Endodermal cell (in vitro differentiated cells): ENCODE results near the gene ADRM1. TPM values are rescaled to one million over a fixed set of nuclear protein-coding genes. Genes with fewer than 3 reads are reported as not detected.

ENCODE experiments used
- DNase-seq: peaks from one replicate; pipeline ENCODE4 v3.0.0-alpha.2; 2017
- H3K27ac ChIP-seq: 2 replicates; pipeline ENCODE4 v1.5.1; 2013; ENCODE audit warnings: mild to moderate bottlenecking, low read depth, low read length, moderate library complexity
- H3K27me3 ChIP-seq: 2 replicates; pipeline ENCODE4 v1.6.1; 2013; ENCODE audit warnings: mild to moderate bottlenecking, low read length, moderate library complexity; ENCODE audit not compliant: insufficient read depth, control insufficient read depth, poor library complexity, severe bottlenecking
- H3K36me3 ChIP-seq: 2 replicates; pipeline ENCODE4 v1.7.0; 2013; ENCODE audit warnings: mild to moderate bottlenecking, low read length, moderate library complexity; ENCODE audit not compliant: control insufficient read depth, insufficient read depth
- H3K4me1 ChIP-seq: one replicate; pipeline ENCODE4 v1.7.0; 2013; ENCODE audit warnings: low read length; ENCODE audit not compliant: control insufficient read depth, insufficient read depth
- H3K4me3 ChIP-seq: 2 replicates; pipeline ENCODE4 v1.5.1; 2013; ENCODE audit warnings: mild to moderate bottlenecking, low read length, moderate library complexity
- H3K9ac ChIP-seq: 2 replicates; pipeline ENCODE4 v1.6.1; 2013; ENCODE audit warnings: mild to moderate bottlenecking, low read length, moderate library complexity; ENCODE audit not compliant: poor library complexity, severe bottlenecking; ENCODE audit errors: extremely low read depth
- H3K9me3 ChIP-seq: 2 replicates; pipeline ENCODE4 v1.6.1; 2013; ENCODE audit warnings: mild to moderate bottlenecking, low read length, moderate library complexity; ENCODE audit not compliant: control insufficient read depth
- H3K27ac Mint-ChIP-seq: 2 replicates; pipeline ENCODE4 v1.8.0; 2020; ENCODE audit warnings: mixed read lengths
- H3K27me3 Mint-ChIP-seq: 2 replicates; pipeline ENCODE4 v1.8.0; 2021; ENCODE audit warnings: mild to moderate bottlenecking, mixed read lengths; ENCODE audit not compliant: insufficient read depth
- H3K36me3 Mint-ChIP-seq: 2 replicates; pipeline ENCODE4 v1.8.0; 2020; ENCODE audit warnings: low read depth, mixed read lengths
- H3K4me1 Mint-ChIP-seq: 2 replicates; pipeline ENCODE4 v1.8.0; 2020; ENCODE audit warnings: mixed read lengths
- H3K4me3 Mint-ChIP-seq: 2 replicates; pipeline ENCODE4 v1.8.0; 2020; ENCODE audit warnings: mild to moderate bottlenecking, moderate library complexity, mixed read lengths
- H3K9me3 Mint-ChIP-seq: 2 replicates; pipeline ENCODE4 v1.8.0; 2020; ENCODE audit warnings: mild to moderate bottlenecking, mixed read lengths
- CTCF ChIP-seq: fragments of 200-600 bp; sonication (generic); conservative IDR thresholded peaks from 2 replicates; pipeline ENCODE4 v1.5.0; 2021; ENCODE audit warnings: antibody characterized with exemption, mild to moderate bottlenecking
- WGBS, 2 experiments: methylation state at CpG; one replicate each; pipeline versions ENCODE4 v1.1.5 to v1.1.7; 2013; ENCODE audit warnings: missing lambda C conversion rate in 2 of 2, mixed read lengths in 1 of 2; ENCODE audit not compliant: insufficient coverage in 1 of 2, insufficient read length in 1 of 2; 5-methylcytosine and 5-hydroxymethylcytosine counted together
- total RNA-seq, 2 donors: library from RNA; stranded (reverse); fragmentation: NEBNext Ultra II Directional in 1 of 2; extraction: Animal tissue kit (Norgen Biotek cat#: 25700) in 1 of 2; gene quantifications; 2 replicates in 1 of 2; 3 replicates in 1 of 2; pipeline ENCODE4 v1.2.1, GENCODE V29; 2021

ADRM1 gene
- total RNA-seq, 2 donors from 2014 or later: 105 to 106 TPM

- WGBS, 2 experiments: 86 to 96% methylated on average over 5 to 8 of the region's 8 CpGs
- H3K9me3 ChIP-seq: peaks cover 2% of the 10 kb centered on the region
- H3K9ac ChIP-seq: no peak overlapping the region
- no peaks in the 10 kb centered on the region for H3K4me1 ChIP-seq
- DNase-seq: no peak
- Mint-ChIP-seq H3K4me1 (no peaks in the 10 kb centered on the region), H3K9me3 (peaks cover under 1% of the 10 kb centered on the region), H3K27me3 (no peaks in the 10 kb centered on the region), H3K27ac (peak overlapping the region; percentile 36), H3K4me3 (no peak overlapping the region), H3K36me3 (peaks cover 67% of the 10 kb centered on the region)
- no peaks in the 10 kb centered on the region for H3K27me3 ChIP-seq
- H3K36me3 ChIP-seq: peaks cover 55% of the 10 kb centered on the region
- H3K27ac ChIP-seq: no peak overlapping the region
- no peak overlapping the region for H3K4me3 ChIP-seq
- no peak for TF ChIP-seq CTCF
These were observed 43.6 kb upstream of the ADRM1 start for GRCh38 chr20:62259294-62259565.

GRCh38 chr20:62262064-62262463 lies 40.7 kb upstream of the ADRM1 start:
- H3K9ac ChIP-seq: no peak overlapping the region
- H3K27ac ChIP-seq: no peak overlapping the region
- H3K27ac Mint-ChIP-seq: peak overlapping the region; percentile 55
- TF ChIP-seq CTCF: no peak
- H3K9me3 Mint-ChIP-seq: peaks cover 22% of the 10 kb centered on the region
- H3K9me3 ChIP-seq: peaks cover 24% of the 10 kb centered on the region
- no peak for DNase-seq
- H3K36me3 ChIP-seq: peaks cover 69% of the 10 kb centered on the region
- no peaks in the 10 kb centered on the region for H3K4me1 Mint-ChIP-seq
- H3K4me3 Mint-ChIP-seq: no peak overlapping the region
- peaks cover 78% of the 10 kb centered on the region for H3K36me3 Mint-ChIP-seq
- H3K4me1 ChIP-seq: no peaks in the 10 kb centered on the region
- no peaks in the 10 kb centered on the region for H3K27me3 Mint-ChIP-seq
- no peak overlapping the region for H3K4me3 ChIP-seq
- 95 to 96% methylated on average over 8 to 10 of the region's 10 CpGs for WGBS, 2 experiments
- no peaks in the 10 kb centered on the region for H3K27me3 ChIP-seq

GRCh38 chr20:62263396-62263795 lies 39.4 kb upstream of the ADRM1 start:
- 94 to 95% methylated on average over 14 of the region's 14 CpGs for WGBS, 2 experiments
- no peak for DNase-seq
- H3K27me3 ChIP-seq: no peaks in the 10 kb centered on the region
- no peak overlapping the region for H3K9ac ChIP-seq
- no peak overlapping the region for H3K27ac ChIP-seq
- Mint-ChIP-seq H3K4me1 (no peaks in the 10 kb centered on the region), H3K27me3 (no peaks in the 10 kb centered on the region), H3K36me3 (peaks cover 82% of the 10 kb centered on the region), H3K27ac (no peak overlapping the region), H3K9me3 (peaks cover 22% of the 10 kb centered on the region), H3K4me3 (no peak overlapping the region)
- no peak for TF ChIP-seq CTCF
- peaks cover 71% of the 10 kb centered on the region for H3K36me3 ChIP-seq
- no peak overlapping the region for H3K4me3 ChIP-seq
- H3K4me1 ChIP-seq: no peaks in the 10 kb centered on the region
- peaks cover 24% of the 10 kb centered on the region for H3K9me3 ChIP-seq
